ENCODE results near the gene CDC42.

Gene CDC42

DNA sequence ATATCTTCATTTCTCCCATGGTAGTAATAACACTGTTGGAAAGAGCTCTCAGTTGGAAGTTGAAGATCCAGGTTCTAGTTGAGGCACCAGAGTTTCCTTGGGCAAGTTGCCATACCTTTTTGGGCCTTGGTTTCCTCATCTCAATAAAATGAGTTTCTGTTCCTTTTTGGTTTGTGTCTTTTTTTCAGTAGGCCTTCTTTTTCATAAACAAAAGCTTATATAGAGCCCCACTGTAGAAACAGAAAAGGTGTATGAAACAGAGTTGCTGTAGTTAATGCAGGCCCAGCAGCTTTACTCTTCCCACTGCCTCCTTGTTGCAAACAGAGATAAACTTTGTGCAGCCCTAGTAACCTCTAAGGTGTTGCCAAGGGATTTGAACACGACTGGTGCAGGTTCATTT lies 48.7 kb downstream of the CDC42 start:
- DNase-seq (ENCODE audit: low spot score): no peak
- TF ChIP-seq, protein P1, sequence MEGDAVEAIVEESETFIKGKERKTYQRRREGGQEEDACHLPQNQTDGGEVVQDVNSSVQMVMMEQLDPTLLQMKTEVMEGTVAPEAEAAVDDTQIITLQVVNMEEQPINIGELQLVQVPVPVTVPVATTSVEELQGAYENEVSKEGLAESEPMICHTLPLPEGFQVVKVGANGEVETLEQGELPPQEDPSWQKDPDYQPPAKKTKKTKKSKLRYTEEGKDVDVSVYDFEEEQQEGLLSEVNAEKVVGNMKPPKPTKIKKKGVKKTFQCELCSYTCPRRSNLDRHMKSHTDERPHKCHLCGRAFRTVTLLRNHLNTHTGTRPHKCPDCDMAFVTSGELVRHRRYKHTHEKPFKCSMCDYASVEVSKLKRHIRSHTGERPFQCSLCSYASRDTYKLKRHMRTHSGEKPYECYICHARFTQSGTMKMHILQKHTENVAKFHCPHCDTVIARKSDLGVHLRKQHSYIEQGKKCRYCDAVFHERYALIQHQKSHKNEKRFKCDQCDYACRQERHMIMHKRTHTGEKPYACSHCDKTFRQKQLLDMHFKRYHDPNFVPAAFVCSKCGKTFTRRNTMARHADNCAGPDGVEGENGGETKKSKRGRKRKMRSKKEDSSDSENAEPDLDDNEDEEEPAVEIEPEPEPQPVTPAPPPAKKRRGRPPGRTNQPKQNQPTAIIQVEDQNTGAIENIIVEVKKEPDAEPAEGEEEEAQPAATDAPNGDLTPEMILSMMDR (IDR thresholded peaks at IDR 0.05; ENCODE audit: extremely low read depth, missing control alignments): no peak

DNA sequence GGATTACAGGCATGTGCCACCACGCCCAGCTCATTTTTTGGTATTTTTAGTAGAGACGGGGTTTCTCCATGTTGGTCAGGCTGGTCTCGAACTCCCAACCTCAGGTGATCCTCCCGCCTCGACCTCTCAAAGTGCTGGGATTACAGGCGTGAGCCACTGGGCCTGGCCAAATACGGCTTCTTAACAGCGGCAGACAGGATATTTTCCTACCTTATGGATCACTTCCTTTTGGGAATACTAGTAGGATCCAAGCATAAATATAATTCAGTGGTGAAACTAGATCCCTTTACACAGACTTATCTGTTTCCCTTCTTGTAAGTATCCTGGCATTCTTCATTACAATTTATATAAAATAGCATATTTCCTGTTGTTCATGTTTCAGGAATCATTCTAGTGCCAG lies 49.5 kb downstream of the CDC42 start:
- TF ChIP-seq, protein P1 (IDR thresholded peaks at IDR 0.05; ENCODE audit: extremely low read depth, missing control alignments): no peak
- no peak for DNase-seq (ENCODE audit: low spot score)

DNA sequence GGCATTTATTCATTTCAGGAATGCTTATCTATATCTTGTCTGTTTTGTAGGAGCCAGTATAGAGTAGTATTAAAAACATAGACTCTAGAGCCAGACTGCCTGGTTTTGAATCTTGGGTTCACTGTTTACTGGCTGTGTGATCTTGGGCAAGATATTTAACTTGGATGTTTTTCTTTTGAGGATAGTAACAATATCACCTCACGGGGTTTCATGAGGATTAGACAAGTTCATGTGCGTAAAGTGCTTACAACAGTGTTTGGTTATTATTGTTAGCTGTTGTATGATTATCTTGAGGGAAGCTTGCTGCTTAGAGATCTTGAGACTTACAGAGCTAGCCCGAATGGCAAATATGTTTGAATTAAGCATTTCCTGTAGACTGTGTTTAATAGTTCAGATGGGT lies 50.2 kb downstream of the CDC42 start:
- no peak for DNase-seq (ENCODE audit: low spot score)
- TF ChIP-seq, protein P1 (IDR thresholded peaks at IDR 0.05; ENCODE audit: extremely low read depth, missing control alignments): no peak

DNA sequence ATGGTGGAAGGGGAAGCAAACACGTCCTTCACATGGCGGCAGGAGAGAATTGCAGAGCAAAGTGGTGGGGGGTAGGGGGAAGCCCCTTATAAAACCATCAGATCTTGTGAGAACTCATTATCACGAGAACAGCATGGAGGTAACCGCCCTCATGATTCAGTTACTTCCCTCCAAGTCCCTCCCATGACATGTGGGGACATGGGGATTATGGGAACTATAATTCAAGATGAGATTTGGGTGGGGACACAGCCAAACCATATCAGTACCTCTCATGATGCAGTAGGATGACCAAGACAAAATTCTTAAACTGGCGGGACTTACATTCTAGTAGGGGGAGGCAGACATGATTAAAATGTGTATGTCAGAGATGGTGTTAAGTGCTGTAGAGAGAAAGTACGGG lies 51.6 kb downstream of the CDC42 start:
- DNase-seq (ENCODE audit: low spot score): no peak
- TF ChIP-seq, protein P1 (IDR thresholded peaks at IDR 0.05; ENCODE audit: extremely low read depth, missing control alignments): no peak

DNA sequence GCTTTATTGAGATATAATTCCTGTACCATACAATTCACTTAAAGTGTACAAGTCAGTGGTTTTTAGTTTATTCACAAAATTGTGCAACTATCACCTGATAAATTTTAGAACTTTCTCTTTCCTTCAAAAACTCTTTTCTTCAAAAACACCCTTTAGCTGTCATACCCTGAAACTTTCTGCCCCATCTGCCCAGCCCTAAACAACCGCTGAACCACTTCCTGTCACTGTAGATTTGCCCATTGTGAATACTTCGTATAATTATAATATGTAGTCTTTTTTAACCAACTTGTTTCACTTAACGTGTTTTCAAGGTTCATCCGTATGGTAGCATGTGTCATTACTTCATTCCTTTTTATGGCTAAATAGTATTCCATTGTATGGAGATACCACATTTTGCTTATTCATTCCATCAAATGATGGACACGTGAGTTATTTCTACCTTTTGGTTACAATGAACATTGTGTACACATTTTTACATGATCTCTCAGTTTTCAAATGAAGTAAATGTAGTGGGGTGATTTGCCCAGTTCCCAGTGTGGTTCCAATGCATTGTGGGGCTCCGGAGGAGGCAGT lies 52.4 kb downstream of the CDC42 start:
- DNase-seq (ENCODE audit: low spot score): no peak
- TF ChIP-seq, protein P1 (IDR thresholded peaks at IDR 0.05; ENCODE audit: extremely low read depth, missing control alignments): no peak

DNA sequence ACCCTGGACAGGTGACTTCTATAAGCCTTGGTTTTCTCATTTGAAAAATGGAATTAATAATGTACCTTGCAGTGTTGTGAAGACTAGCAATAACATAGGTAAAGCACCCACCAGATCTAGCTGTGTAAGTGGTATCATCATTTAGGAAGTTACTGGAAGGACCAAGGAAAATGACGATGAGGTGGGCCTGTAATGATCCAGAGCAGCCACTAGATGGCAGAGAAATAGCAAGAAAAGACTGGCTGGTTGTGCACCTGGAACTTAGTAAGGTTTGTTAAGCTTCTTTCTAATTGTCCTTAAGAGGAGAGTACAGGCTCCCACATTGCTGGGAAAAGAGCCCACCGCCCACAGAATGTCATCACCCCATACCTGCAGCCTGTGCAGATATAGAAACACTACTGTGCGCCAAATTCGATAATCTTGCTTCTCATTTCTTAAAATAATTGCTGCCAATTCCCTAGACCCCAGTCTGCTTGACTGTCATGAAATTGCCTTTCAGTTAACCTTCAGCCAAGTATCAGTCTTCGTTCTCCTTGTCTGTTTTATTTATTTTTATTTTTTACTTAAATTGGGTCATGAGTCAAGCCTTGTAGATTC lies 53.2 kb downstream of the CDC42 start:
- DNase-seq (ENCODE audit: low spot score): peak; percentile 51
- TF ChIP-seq, protein P1 (IDR thresholded peaks at IDR 0.05; ENCODE audit: extremely low read depth, missing control alignments): peak; percentile 63

DNA sequence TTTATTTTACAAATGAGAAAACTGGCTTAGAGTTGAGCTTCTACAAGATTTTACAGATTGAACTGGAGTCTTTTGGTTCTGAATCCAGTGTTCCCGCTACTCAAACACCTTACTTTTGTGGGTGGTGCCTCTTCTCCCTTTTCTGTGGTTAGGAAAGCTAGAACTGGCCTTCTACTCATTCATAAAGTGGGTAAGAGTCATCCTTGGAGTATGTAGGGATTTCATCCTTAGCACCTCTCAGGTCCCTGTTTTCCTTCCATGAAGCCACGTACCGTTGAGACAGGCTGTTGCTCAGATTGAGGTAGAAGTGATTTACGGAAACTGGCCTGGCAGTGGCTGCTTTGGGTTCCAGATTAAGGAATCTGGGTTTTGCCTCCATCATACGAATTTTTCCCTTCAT lies 54.6 kb downstream of the CDC42 start:
- TF ChIP-seq, protein P1 (IDR thresholded peaks at IDR 0.05; ENCODE audit: extremely low read depth, missing control alignments): no peak
- no peak for DNase-seq (ENCODE audit: low spot score)

Measured in GM20000 (cell line).